RWPE1 (cell line): ENCODE results near the gene NAP1L5.

Experiments
- CTCF ChIA-PET: fragments of 350-600 bp; sonication (Branson Sonifier 250); formaldehyde crosslinking; extraction: SDS; loops from one replicate; lab custom pipeline; 2021; lab: Yijun Ruan, JAX
- POLR2A ChIA-PET: fragments of 400-600 bp; formaldehyde crosslinking; extraction: SDS; loops from one replicate; lab custom pipeline; 2020; ENCODE audit warnings: antibody characterized with exemption; ENCODE audit not compliant: low non-redundant PET; lab: Yijun Ruan, JAX
- DNase-seq: peaks from one replicate; pipeline ENCODE4 v3.0.0; 2012; ENCODE audit warnings: low spot score
- H3K27ac ChIP-seq: fragments of 450-650 bp; 2 replicates; pipeline ENCODE4 v1.5.1; 2017
- CTCF ChIP-seq: fragments of 450-650 bp; conservative IDR thresholded peaks from 2 replicates; pipeline ENCODE4 v1.5.1; 2017; ENCODE audit warnings: low read depth, mild to moderate bottlenecking

NAP1L5 gene

GRCh38 chr4:88705223-88705622, 7.6 kb upstream of the NAP1L5 start:
- no peak overlapping the region for H3K27ac ChIP-seq
- POLR2A ChIA-PET, result no interaction called here
- CTCF ChIA-PET, result interaction anchor here (0.7 kb wide), 1 partner anchor 46 kb away, joined by 5 read pairs; no protein-coding TSS in a partner anchor
- DNase-seq, result no peak
- no peak for TF ChIP-seq CTCF

GRCh38 chr4:88702782-88703181, 5.2 kb upstream of the NAP1L5 start:
- ChIA-PET CTCF (no interaction called here), POLR2A (no interaction called here)
- no peak overlapping the region for H3K27ac ChIP-seq
- no peak for DNase-seq
- TF ChIP-seq CTCF, result no peak

GRCh38 chr4:88698519-88698918, 890 bp upstream of the NAP1L5 start:
- H3K27ac ChIP-seq, result no peak overlapping the region
- no peak for TF ChIP-seq CTCF
- CTCF ChIA-PET, result no interaction called here
- DNase-seq, result no peak
- POLR2A ChIA-PET, result no interaction called here

- CTCF ChIA-PET, result interaction anchor here (0.6 to 0.8 kb wide), 2 partner anchors 37 to 42 kb away, joined by 3 read pairs; no protein-coding TSS in a partner anchor
- no peak overlapping the region for H3K27ac ChIP-seq
- TF ChIP-seq CTCF, result no peak
- POLR2A ChIA-PET, result no interaction called here
- no peak for DNase-seq
Observed at GRCh38 chr4:88697141-88697540, 488 bp downstream of the NAP1L5 start.

- no peak overlapping the region for H3K27ac ChIP-seq
- ChIA-PET CTCF (interaction anchor here (0.7 kb wide), 1 partner anchor 21 kb away, joined by 3 read pairs; no protein-coding TSS in a partner anchor), POLR2A (no interaction called here)
- DNase-seq, result no peak
- no peak for TF ChIP-seq CTCF
Observed at GRCh38 chr4:88696630-88697029, 999 bp downstream of the NAP1L5 start.

GRCh38 chr4:88693792-88694191, 3.8 kb downstream of the NAP1L5 start:
- POLR2A ChIA-PET, result no interaction called here
- CTCF ChIA-PET, result no interaction called here
- TF ChIP-seq CTCF, result no peak
- DNase-seq, result no peak
- no peak overlapping the region for H3K27ac ChIP-seq
